DND-41 (cell line): ENCODE measurements around the gene EGFL7.

Experiments used
- ATAC-seq: fragments of 200-7000 bp; cut with Tn5 transposase; 3 replicates; pipeline ENCODE4 v1.9.1; 2021; ENCODE audit warnings: low read depth; ENCODE audit not compliant: insufficient read depth
- DNase-seq: peaks from one replicate; pipeline ENCODE4 v3.0.0-alpha.2; 2020
- H2AFZ ChIP-seq: 2 replicates; pipeline ENCODE4 v1.6.0; 2012; ENCODE audit warnings: low read depth, low read length
- H3K27ac ChIP-seq: 2 replicates; pipeline ENCODE4 v1.5.1; 2012; ENCODE audit warnings: low read length, inconsistent platforms
- H3K27me3 ChIP-seq: fragments of 200-600 bp; sonication (generic); 2 replicates; pipeline ENCODE4 v1.6.0; 2012; ENCODE audit warnings: low read length, mild to moderate bottlenecking, inconsistent platforms; ENCODE audit not compliant: insufficient read depth, poor library complexity
- H3K36me3 ChIP-seq: 2 replicates; pipeline ENCODE4 v1.5.1; 2012; ENCODE audit warnings: low read length, inconsistent platforms; ENCODE audit not compliant: insufficient read depth
- H3K4me1 ChIP-seq: 2 replicates; pipeline ENCODE4 v1.5.1; 2012; ENCODE audit warnings: mild to moderate bottlenecking, low read length; ENCODE audit not compliant: insufficient read depth
- H3K4me2 ChIP-seq: 2 replicates; pipeline ENCODE4 v1.6.0; 2012; ENCODE audit warnings: mild to moderate bottlenecking, moderate library complexity, low read length, inconsistent platforms; ENCODE audit not compliant: insufficient read depth
- H3K4me3 ChIP-seq, 2 experiments: fragments of 200-600 bp in 1 of 2; shearing (Covaris generic) in 1 of 2; 2 replicates each; pipeline ENCODE4 v1.5.1; 2012 to 2016; ENCODE audit warnings: inconsistent platforms in 2 of 2, low read length in 2 of 2, mild to moderate bottlenecking in 2 of 2, low read depth in 1 of 2, moderate library complexity in 1 of 2
- H3K79me2 ChIP-seq: 2 replicates; pipeline ENCODE4 v1.6.0; 2012; ENCODE audit warnings: low read length, inconsistent platforms; ENCODE audit not compliant: insufficient read depth
- H3K9ac ChIP-seq: 2 replicates; pipeline ENCODE4 v1.6.0; 2012; ENCODE audit warnings: low read depth, mild to moderate bottlenecking, inconsistent platforms, low read length, moderate library complexity
- H3K9me3 ChIP-seq: 2 replicates; pipeline ENCODE4 v1.5.1; 2012; ENCODE audit warnings: low read length, moderate library complexity, mild to moderate bottlenecking, inconsistent platforms; ENCODE audit not compliant: insufficient read depth, severe bottlenecking
- H4K20me1 ChIP-seq: 2 replicates; pipeline ENCODE4 v1.6.0; 2012; ENCODE audit warnings: low read length; ENCODE audit not compliant: insufficient read depth
- CTCF ChIP-seq: IDR thresholded peaks from 2 replicates; pipeline ENCODE4 v1.5.1; 2012; ENCODE audit warnings: borderline replicate concordance, low read length, moderate library complexity, mild to moderate bottlenecking; ENCODE audit not compliant: poor library complexity, severe bottlenecking; ENCODE audit errors: extremely low read depth
- EZH2 ChIP-seq: IDR thresholded peaks from 3 replicates; pipeline ENCODE4 v1.6.1; 2012; ENCODE audit warnings: borderline replicate concordance, low read depth, mild to moderate bottlenecking, moderate library complexity, low read length, inconsistent platforms; ENCODE audit not compliant: severe bottlenecking

EGFL7 gene

GRCh38 chr9:136695435-136695895 is 32.7 kb downstream of the EGFL7 start:
- ATAC-seq, result no peak
- Histone ChIP-seq H3K36me3 (no peaks in the 10 kb centered on the region), H3K9ac (no peak overlapping the region), H3K27ac (no peak overlapping the region), H4K20me1 (no peaks in the 10 kb centered on the region), H3K9me3 (no peaks in the 10 kb centered on the region), H3K4me2 (no peak overlapping the region), H3K27me3 (no peaks in the 10 kb centered on the region), H2AFZ (no peak overlapping the region), H3K79me2 (no peaks in the 10 kb centered on the region), H3K4me3 (no peak overlapping the region), H3K4me1 (no peaks in the 10 kb centered on the region)
- no peak for DNase-seq
- TF ChIP-seq EZH2, result no peak

- Histone ChIP-seq H3K27me3 (peaks cover 2% of the 10 kb centered on the region), H3K9me3 (no peaks in the 10 kb centered on the region), H2AFZ (no peak overlapping the region), H3K27ac (no peak overlapping the region), H3K36me3 (no peaks in the 10 kb centered on the region), H3K9ac (no peak overlapping the region), H4K20me1 (no peaks in the 10 kb centered on the region), H3K4me2 (no peak overlapping the region), H3K4me3 (no peak overlapping the region), H3K4me1 (no peaks in the 10 kb centered on the region), H3K79me2 (no peaks in the 10 kb centered on the region)
- ATAC-seq (0 out of 3 replicates have a peak, but pooled peaks have one; percentile 37), DNase-seq (no peak)
- TF ChIP-seq EZH2 (no peak), CTCF (no peak)
These were observed 33.2 kb downstream of the EGFL7 start for GRCh38 chr9:136695955-136696354.

GRCh38 chr9:136696502-136696901 is 33.8 kb downstream of the EGFL7 start:
- H2AFZ ChIP-seq, result no peak overlapping the region
- H3K79me2 ChIP-seq, result no peaks in the 10 kb centered on the region
- ATAC-seq (no peak), DNase-seq (no peak)
- H4K20me1 ChIP-seq, result no peaks in the 10 kb centered on the region
- no peak overlapping the region for H3K4me2 ChIP-seq
- no peak for TF ChIP-seq CTCF
- TF ChIP-seq EZH2, result no peak
- H3K4me3 ChIP-seq, result no peak overlapping the region
- H3K27me3 ChIP-seq, result peaks cover 6% of the 10 kb centered on the region
- no peaks in the 10 kb centered on the region for H3K36me3 ChIP-seq
- no peak overlapping the region for H3K27ac ChIP-seq
- no peaks in the 10 kb centered on the region for H3K4me1 ChIP-seq
- H3K9me3 ChIP-seq, result no peaks in the 10 kb centered on the region
- H3K9ac ChIP-seq, result no peak overlapping the region

- H3K9me3 ChIP-seq, result no peaks in the 10 kb centered on the region
- no peaks in the 10 kb centered on the region for H3K36me3 ChIP-seq
- no peaks in the 10 kb centered on the region for H3K4me1 ChIP-seq
- no peaks in the 10 kb centered on the region for H3K79me2 ChIP-seq
- H4K20me1 ChIP-seq, result no peaks in the 10 kb centered on the region
- no peak overlapping the region for H2AFZ ChIP-seq
- DNase-seq (no peak), ATAC-seq (no peak)
- no peak overlapping the region for H3K9ac ChIP-seq
- H3K27ac ChIP-seq, result no peak overlapping the region
- TF ChIP-seq EZH2, result no peak
- no peak for TF ChIP-seq CTCF
- peaks cover 8% of the 10 kb centered on the region for H3K27me3 ChIP-seq
- no peak overlapping the region for H3K4me2 ChIP-seq
- no peak overlapping the region for H3K4me3 ChIP-seq
These were observed 34.6 kb downstream of the EGFL7 start for GRCh38 chr9:136697146-136697820.
